ENCODE measurements around the gene SLC22A23. TPM values are rescaled to one million over a fixed set of nuclear protein-coding genes. Genes with fewer than 3 reads are reported as not detected.

Gene SLC22A23
- total and polyA plus RNA-seq, 4 donors, result 4.9 to 45.4 (median 19.7) TPM

DNA sequence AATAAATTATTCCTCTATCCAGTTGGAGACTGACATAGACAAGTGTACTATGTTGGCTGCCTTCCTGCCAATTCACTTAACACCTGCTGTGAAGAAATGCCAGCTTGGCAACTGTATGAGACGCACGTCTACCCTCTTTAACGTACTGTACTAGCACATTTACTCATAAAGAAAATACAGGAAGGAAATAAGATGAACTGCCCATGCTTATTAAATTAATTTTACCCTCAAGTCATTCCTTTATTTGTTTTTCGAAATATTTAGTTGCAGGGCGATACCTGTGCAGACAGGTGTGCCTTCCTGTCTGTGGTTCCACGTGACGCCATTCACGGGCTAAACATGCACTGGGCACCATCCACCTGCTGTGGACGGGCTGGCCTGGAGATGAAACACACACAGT is 146.1 kb downstream of the SLC22A23 start:
- Histone ChIP-seq H3K9me3 (ENCODE audit: control insufficient read depth in 4 of 4, low read length in 3 of 4) (no peaks in the 10 kb centered on the region), H3K4me3 (ENCODE audit: low read depth in 1 of 3, low read length in 3 of 3) (no peak overlapping the region), H3K36me3 (ENCODE audit: control insufficient read depth in 4 of 4, insufficient read depth in 3 of 4, low read depth in 1 of 4, low read length in 3 of 4) (peaks cover 1 to 14% (median 10%) of the 10 kb centered on the region in 4 donors), H3K27ac (ENCODE audit: low read depth in 1 of 2, low read length in 2 of 2) (no peak overlapping the region), H3K9ac (ENCODE audit: low read depth in 1 of 2, low read length in 2 of 2) (no peak overlapping the region), H3K27me3 (ENCODE audit: control insufficient read depth in 4 of 4, insufficient read depth in 4 of 4, low read length in 3 of 4) (no peaks in the 10 kb centered on the region), H3K4me1 (ENCODE audit: control insufficient read depth in 4 of 4, insufficient read depth in 4 of 4, low read length in 3 of 4) (no peaks in the 10 kb centered on the region)
- TF ChIP-seq RAD21 (IDR thresholded peaks at IDR 0.05), result no peak
- no peak for TF ChIP-seq TAF1 (conservative IDR thresholded peaks at IDR 0.05)
- TF ChIP-seq, protein P1, sequence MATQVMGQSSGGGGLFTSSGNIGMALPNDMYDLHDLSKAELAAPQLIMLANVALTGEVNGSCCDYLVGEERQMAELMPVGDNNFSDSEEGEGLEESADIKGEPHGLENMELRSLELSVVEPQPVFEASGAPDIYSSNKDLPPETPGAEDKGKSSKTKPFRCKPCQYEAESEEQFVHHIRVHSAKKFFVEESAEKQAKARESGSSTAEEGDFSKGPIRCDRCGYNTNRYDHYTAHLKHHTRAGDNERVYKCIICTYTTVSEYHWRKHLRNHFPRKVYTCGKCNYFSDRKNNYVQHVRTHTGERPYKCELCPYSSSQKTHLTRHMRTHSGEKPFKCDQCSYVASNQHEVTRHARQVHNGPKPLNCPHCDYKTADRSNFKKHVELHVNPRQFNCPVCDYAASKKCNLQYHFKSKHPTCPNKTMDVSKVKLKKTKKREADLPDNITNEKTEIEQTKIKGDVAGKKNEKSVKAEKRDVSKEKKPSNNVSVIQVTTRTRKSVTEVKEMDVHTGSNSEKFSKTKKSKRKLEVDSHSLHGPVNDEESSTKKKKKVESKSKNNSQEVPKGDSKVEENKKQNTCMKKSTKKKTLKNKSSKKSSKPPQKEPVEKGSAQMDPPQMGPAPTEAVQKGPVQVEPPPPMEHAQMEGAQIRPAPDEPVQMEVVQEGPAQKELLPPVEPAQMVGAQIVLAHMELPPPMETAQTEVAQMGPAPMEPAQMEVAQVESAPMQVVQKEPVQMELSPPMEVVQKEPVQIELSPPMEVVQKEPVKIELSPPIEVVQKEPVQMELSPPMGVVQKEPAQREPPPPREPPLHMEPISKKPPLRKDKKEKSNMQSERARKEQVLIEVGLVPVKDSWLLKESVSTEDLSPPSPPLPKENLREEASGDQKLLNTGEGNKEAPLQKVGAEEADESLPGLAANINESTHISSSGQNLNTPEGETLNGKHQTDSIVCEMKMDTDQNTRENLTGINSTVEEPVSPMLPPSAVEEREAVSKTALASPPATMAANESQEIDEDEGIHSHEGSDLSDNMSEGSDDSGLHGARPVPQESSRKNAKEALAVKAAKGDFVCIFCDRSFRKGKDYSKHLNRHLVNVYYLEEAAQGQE (IDR thresholded peaks at IDR 0.05), result no peak
- no peak for TF ChIP-seq FOXA1 (IDR thresholded peaks at IDR 0.05)
- TF ChIP-seq, protein P2, sequence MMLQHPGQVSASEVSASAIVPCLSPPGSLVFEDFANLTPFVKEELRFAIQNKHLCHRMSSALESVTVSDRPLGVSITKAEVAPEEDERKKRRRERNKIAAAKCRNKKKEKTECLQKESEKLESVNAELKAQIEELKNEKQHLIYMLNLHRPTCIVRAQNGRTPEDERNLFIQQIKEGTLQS (IDR thresholded peaks at IDR 0.05), result no peak
- TF ChIP-seq JUND (IDR thresholded peaks at IDR 0.05), result no peak
- TF ChIP-seq HNF4A (conservative IDR thresholded peaks at IDR 0.05), result no peak
- TF ChIP-seq SP1 (IDR thresholded peaks at IDR 0.05), result no peak
- TF ChIP-seq HNF4G (IDR thresholded peaks at IDR 0.05), result no peak
- TF ChIP-seq, protein P3, sequence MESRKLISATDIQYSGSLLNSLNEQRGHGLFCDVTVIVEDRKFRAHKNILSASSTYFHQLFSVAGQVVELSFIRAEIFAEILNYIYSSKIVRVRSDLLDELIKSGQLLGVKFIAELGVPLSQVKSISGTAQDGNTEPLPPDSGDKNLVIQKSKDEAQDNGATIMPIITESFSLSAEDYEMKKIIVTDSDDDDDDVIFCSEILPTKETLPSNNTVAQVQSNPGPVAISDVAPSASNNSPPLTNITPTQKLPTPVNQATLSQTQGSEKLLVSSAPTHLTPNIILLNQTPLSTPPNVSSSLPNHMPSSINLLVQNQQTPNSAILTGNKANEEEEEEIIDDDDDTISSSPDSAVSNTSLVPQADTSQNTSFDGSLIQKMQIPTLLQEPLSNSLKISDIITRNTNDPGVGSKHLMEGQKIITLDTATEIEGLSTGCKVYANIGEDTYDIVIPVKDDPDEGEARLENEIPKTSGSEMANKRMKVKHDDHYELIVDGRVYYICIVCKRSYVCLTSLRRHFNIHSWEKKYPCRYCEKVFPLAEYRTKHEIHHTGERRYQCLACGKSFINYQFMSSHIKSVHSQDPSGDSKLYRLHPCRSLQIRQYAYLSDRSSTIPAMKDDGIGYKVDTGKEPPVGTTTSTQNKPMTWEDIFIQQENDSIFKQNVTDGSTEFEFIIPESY (IDR thresholded peaks at IDR 0.05), result no peak
- TF ChIP-seq GABPA (IDR thresholded peaks at IDR 0.05 in 1 of 2, conservative IDR thresholded peaks at IDR 0.05 in 1 of 2), result no peak
- TF ChIP-seq NR2F2 (IDR thresholded peaks at IDR 0.05), result no peak
- TF ChIP-seq, protein P4, sequence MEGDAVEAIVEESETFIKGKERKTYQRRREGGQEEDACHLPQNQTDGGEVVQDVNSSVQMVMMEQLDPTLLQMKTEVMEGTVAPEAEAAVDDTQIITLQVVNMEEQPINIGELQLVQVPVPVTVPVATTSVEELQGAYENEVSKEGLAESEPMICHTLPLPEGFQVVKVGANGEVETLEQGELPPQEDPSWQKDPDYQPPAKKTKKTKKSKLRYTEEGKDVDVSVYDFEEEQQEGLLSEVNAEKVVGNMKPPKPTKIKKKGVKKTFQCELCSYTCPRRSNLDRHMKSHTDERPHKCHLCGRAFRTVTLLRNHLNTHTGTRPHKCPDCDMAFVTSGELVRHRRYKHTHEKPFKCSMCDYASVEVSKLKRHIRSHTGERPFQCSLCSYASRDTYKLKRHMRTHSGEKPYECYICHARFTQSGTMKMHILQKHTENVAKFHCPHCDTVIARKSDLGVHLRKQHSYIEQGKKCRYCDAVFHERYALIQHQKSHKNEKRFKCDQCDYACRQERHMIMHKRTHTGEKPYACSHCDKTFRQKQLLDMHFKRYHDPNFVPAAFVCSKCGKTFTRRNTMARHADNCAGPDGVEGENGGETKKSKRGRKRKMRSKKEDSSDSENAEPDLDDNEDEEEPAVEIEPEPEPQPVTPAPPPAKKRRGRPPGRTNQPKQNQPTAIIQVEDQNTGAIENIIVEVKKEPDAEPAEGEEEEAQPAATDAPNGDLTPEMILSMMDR (IDR thresholded peaks at IDR 0.05; ENCODE audit: low read depth, low read length, missing input control), result no peak
- TF ChIP-seq EGR1 (IDR thresholded peaks at IDR 0.05; ENCODE audit: low read depth in 2 of 2), result no peak
- TF ChIP-seq, protein P5, sequence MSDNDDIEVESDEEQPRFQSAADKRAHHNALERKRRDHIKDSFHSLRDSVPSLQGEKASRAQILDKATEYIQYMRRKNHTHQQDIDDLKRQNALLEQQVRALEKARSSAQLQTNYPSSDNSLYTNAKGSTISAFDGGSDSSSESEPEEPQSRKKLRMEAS (IDR thresholded peaks at IDR 0.05), result no peak
- no peak for TF ChIP-seq RXRA (IDR thresholded peaks at IDR 0.05)
- no peak for DNase-seq (ENCODE audit: low spot score)
- 87% methylated on average over 9 of the region's 9 CpGs for WGBS

DNA sequence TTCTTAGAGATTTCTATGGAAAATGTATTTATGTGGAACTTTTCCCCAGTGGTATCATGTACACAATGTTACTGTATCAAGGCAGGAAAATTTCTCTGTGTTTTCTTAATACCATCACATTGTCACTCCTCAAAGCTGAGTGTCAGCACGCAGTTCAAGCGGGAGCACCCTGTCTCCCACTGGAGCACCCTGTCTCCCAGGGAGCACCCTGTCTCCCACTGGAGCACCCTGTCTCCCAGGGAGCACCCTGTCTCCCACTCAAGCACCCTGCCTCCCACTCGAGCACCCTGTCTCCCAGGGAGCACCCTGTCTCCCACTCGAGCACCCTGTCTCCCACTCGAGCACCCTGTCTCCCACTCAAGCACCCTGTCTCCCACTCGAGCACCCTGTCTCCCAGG is 146.8 kb downstream of the SLC22A23 start:
- peaks cover 1 to 18% (median 12%) of the 10 kb centered on the region in 4 donors for H3K36me3 ChIP-seq (ENCODE audit: control insufficient read depth in 4 of 4, insufficient read depth in 3 of 4, low read depth in 1 of 4, low read length in 3 of 4)
- H3K4me1 ChIP-seq (ENCODE audit: control insufficient read depth in 4 of 4, insufficient read depth in 4 of 4, low read length in 3 of 4), result no peaks in the 10 kb centered on the region
- no peak overlapping the region for H3K27ac ChIP-seq (ENCODE audit: low read depth in 1 of 2, low read length in 2 of 2)
- H3K9ac ChIP-seq (ENCODE audit: low read depth in 1 of 2, low read length in 2 of 2), result no peak overlapping the region
- no peak for DNase-seq (ENCODE audit: low spot score)
- H3K4me3 ChIP-seq (ENCODE audit: low read depth in 1 of 3, low read length in 3 of 3), result no peak overlapping the region
- no peaks in the 10 kb centered on the region for H3K27me3 ChIP-seq (ENCODE audit: control insufficient read depth in 4 of 4, insufficient read depth in 4 of 4, low read length in 3 of 4)
- H3K9me3 ChIP-seq (ENCODE audit: control insufficient read depth in 4 of 4, low read length in 3 of 4), result no peaks in the 10 kb centered on the region
- WGBS, result 95% methylated on average over 6 of the region's 6 CpGs
- TF ChIP-seq, protein P2 (IDR thresholded peaks at IDR 0.05), result no peak
